Neural cell (in vitro differentiated cells): ENCODE measurements around the gene TSPAN4. TPM values are rescaled to one million over a fixed set of nuclear protein-coding genes. Genes with fewer than 3 reads are reported as not detected.

Experiments
- H2AFZ ChIP-seq: fragments of 200-600, 300-800 bp; sonication (generic), shearing (Covaris generic); 2 replicates; pipeline ENCODE4 v1.6.0; 2014; ENCODE audit warnings: low read depth, mild to moderate bottlenecking, antibody characterized with exemption, low read length, moderate library complexity
- H3F3A ChIP-seq: fragments of 200-600 bp; shearing (Covaris generic); 2 replicates; pipeline ENCODE4 v1.6.1; 2016; ENCODE audit warnings: mild to moderate bottlenecking, moderate library complexity, mixed read lengths, antibody characterized with exemption, low read length; ENCODE audit not compliant: insufficient read depth, poor library complexity, severe bottlenecking
- H3K27ac ChIP-seq: fragments of 200-600, 300-800 bp; sonication (generic), shearing (Covaris generic); 2 replicates; pipeline ENCODE4 v1.5.1; 2014; ENCODE audit warnings: mild to moderate bottlenecking, low read length, moderate library complexity
- H3K27me3 ChIP-seq: fragments of 300-800, 200-600 bp; sonication (generic), shearing (Covaris generic); 2 replicates; pipeline ENCODE4 v1.6.0; 2014; ENCODE audit warnings: mild to moderate bottlenecking, low read depth, low read length, moderate library complexity; ENCODE audit not compliant: insufficient read depth
- H3K36me3 ChIP-seq: fragments of 300-800, 200-600 bp; sonication (generic), shearing (Covaris generic); 2 replicates; pipeline ENCODE4 v1.5.1; 2014; ENCODE audit warnings: mild to moderate bottlenecking, antibody characterized with exemption, low read length, moderate library complexity; ENCODE audit not compliant: insufficient read depth
- H3K4me2 ChIP-seq: fragments of 300-800, 200-600 bp; sonication (generic), shearing (Covaris generic); 2 replicates; pipeline ENCODE4 v1.6.0; 2014; ENCODE audit warnings: mild to moderate bottlenecking, low read length
- H3K4me3 ChIP-seq: fragments of 300-800, 200-600 bp; sonication (generic), shearing (Covaris generic); 2 replicates; pipeline ENCODE4 v1.5.1; 2014; ENCODE audit warnings: mild to moderate bottlenecking, low read length, moderate library complexity
- H3K79me2 ChIP-seq: fragments of 200-600 bp; shearing (Covaris generic); replicated peaks from 2 replicates; pipeline ENCODE4 v1.6.0; 2014; ENCODE audit warnings: mild to moderate bottlenecking, low read length, moderate library complexity; ENCODE audit not compliant: insufficient read depth
- H3K9ac ChIP-seq: fragments of 300-800, 200-600 bp; sonication (generic), shearing (Covaris generic); 2 replicates; pipeline ENCODE4 v1.6.1; 2016; ENCODE audit warnings: mild to moderate bottlenecking, low read length, mixed read lengths
- H3K9me2 ChIP-seq: fragments of 200-600 bp; shearing (Covaris generic); 2 replicates; pipeline ENCODE4 v1.6.1; 2016; ENCODE audit warnings: mild to moderate bottlenecking, low read length, mixed read lengths; ENCODE audit not compliant: insufficient read depth
- H3K9me3 ChIP-seq: fragments of 200-600, 300-800 bp; sonication (generic), shearing (Covaris generic); 2 replicates; pipeline ENCODE4 v1.6.1; 2016; ENCODE audit warnings: mild to moderate bottlenecking, mixed run types, low read length, moderate library complexity, mixed read lengths
- H4K20me1 ChIP-seq: fragments of 200-600 bp; shearing (Covaris generic); 2 replicates; pipeline ENCODE4 v1.6.1; 2016; ENCODE audit warnings: mild to moderate bottlenecking, mixed run types; ENCODE audit not compliant: insufficient read depth
- EZH2 ChIP-seq: fragments of 200-600, 300-800 bp; shearing (Covaris generic), sonication (generic); IDR thresholded peaks from 2 replicates; pipeline ENCODE4 v1.6.1; 2014; ENCODE audit warnings: antibody characterized with exemption, low read length, borderline replicate concordance, mild to moderate bottlenecking; ENCODE audit not compliant: insufficient read depth, poor library complexity, severe bottlenecking
- MXI1 ChIP-seq: fragments of 450-650 bp; conservative IDR thresholded peaks from 2 replicates; pipeline ENCODE4 v1.6.1; 2014; ENCODE audit warnings: antibody characterized with exemption, mild to moderate bottlenecking; ENCODE audit not compliant: poor library complexity, severe bottlenecking
- POLR2AphosphoS5 ChIP-seq: IDR thresholded peaks from 2 replicates; pipeline ENCODE4 v1.6.1; 2012
- RAD21 ChIP-seq: fragments of 450-650 bp; conservative IDR thresholded peaks from 2 replicates; pipeline ENCODE4 v1.6.1; 2014; ENCODE audit warnings: antibody characterized with exemption, mild to moderate bottlenecking, moderate library complexity
- SMC3 ChIP-seq: fragments of 450-650 bp; conservative IDR thresholded peaks from 2 replicates; pipeline ENCODE4 v1.6.1; 2014; ENCODE audit warnings: antibody characterized with exemption, mild to moderate bottlenecking, moderate library complexity; ENCODE audit not compliant: poor library complexity
- TAF1 ChIP-seq: IDR thresholded peaks from 2 replicates; pipeline ENCODE4 v1.6.1; 2012; ENCODE audit warnings: low read depth
- polyA plus RNA-seq: library from polyadenylated mRNA; depleted of rRNA; stranded (reverse); fragments of >200 nt; gene quantifications from 2 replicates; pipeline ENCODE4 v1.2.3, GENCODE V29; 2014
- TF ChIP-seq, protein P1 (sequence below): IDR thresholded peaks from 2 replicates; pipeline ENCODE4 v1.6.1; 2012; ENCODE audit warnings: borderline replicate concordance
- TF ChIP-seq, protein P2 (sequence below): fragments of 450-650 bp; IDR thresholded peaks from 2 replicates; pipeline ENCODE4 v1.5.1; 2014; ENCODE audit warnings: antibody characterized with exemption, mild to moderate bottlenecking, moderate library complexity; ENCODE audit not compliant: poor library complexity, severe bottlenecking

The TSPAN4 gene
- polyA plus RNA-seq, 1 donor from 2014 or later: 68.1 TPM

- Histone ChIP-seq H3K27ac (no peak overlapping the region), H3K9ac (no peak overlapping the region), H3K4me3 (no peak overlapping the region), H4K20me1 (no peaks in the 10 kb centered on the region), H3K36me3 (no peaks in the 10 kb centered on the region), H3K79me2 (peaks cover 3% of the 10 kb centered on the region), H3K4me2 (no peak overlapping the region), H3F3A (no peaks in the 10 kb centered on the region), H3K9me2 (no peaks in the 10 kb centered on the region), H2AFZ (no peak overlapping the region), H3K9me3 (no peaks in the 10 kb centered on the region), H3K27me3 (peaks cover 18% of the 10 kb centered on the region)
- TF ChIP-seq EZH2 (no peak), TAF1 (no peak), SMC3 (no peak), RAD21 (no peak)
- TF ChIP-seq, protein P1, sequence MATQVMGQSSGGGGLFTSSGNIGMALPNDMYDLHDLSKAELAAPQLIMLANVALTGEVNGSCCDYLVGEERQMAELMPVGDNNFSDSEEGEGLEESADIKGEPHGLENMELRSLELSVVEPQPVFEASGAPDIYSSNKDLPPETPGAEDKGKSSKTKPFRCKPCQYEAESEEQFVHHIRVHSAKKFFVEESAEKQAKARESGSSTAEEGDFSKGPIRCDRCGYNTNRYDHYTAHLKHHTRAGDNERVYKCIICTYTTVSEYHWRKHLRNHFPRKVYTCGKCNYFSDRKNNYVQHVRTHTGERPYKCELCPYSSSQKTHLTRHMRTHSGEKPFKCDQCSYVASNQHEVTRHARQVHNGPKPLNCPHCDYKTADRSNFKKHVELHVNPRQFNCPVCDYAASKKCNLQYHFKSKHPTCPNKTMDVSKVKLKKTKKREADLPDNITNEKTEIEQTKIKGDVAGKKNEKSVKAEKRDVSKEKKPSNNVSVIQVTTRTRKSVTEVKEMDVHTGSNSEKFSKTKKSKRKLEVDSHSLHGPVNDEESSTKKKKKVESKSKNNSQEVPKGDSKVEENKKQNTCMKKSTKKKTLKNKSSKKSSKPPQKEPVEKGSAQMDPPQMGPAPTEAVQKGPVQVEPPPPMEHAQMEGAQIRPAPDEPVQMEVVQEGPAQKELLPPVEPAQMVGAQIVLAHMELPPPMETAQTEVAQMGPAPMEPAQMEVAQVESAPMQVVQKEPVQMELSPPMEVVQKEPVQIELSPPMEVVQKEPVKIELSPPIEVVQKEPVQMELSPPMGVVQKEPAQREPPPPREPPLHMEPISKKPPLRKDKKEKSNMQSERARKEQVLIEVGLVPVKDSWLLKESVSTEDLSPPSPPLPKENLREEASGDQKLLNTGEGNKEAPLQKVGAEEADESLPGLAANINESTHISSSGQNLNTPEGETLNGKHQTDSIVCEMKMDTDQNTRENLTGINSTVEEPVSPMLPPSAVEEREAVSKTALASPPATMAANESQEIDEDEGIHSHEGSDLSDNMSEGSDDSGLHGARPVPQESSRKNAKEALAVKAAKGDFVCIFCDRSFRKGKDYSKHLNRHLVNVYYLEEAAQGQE: no peak
Measured at GRCh38 chr11:823441-824291, 19.0 kb upstream of the TSPAN4 start.

- Histone ChIP-seq H3K9ac (no peak overlapping the region), H2AFZ (no peak overlapping the region), H3K9me3 (no peaks in the 10 kb centered on the region), H3K4me2 (no peak overlapping the region), H4K20me1 (no peaks in the 10 kb centered on the region), H3K27me3 (peaks cover 23% of the 10 kb centered on the region), H3K36me3 (no peaks in the 10 kb centered on the region), H3K27ac (no peak overlapping the region), H3K4me3 (no peak overlapping the region), H3K79me2 (peaks cover 3% of the 10 kb centered on the region), H3K9me2 (no peaks in the 10 kb centered on the region), H3F3A (no peaks in the 10 kb centered on the region)
- TF ChIP-seq, protein P1: no peak
- TF ChIP-seq MXI1: no peak
- TF ChIP-seq POLR2AphosphoS5: no peak
- no peak for TF ChIP-seq EZH2
- TF ChIP-seq, protein P2, sequence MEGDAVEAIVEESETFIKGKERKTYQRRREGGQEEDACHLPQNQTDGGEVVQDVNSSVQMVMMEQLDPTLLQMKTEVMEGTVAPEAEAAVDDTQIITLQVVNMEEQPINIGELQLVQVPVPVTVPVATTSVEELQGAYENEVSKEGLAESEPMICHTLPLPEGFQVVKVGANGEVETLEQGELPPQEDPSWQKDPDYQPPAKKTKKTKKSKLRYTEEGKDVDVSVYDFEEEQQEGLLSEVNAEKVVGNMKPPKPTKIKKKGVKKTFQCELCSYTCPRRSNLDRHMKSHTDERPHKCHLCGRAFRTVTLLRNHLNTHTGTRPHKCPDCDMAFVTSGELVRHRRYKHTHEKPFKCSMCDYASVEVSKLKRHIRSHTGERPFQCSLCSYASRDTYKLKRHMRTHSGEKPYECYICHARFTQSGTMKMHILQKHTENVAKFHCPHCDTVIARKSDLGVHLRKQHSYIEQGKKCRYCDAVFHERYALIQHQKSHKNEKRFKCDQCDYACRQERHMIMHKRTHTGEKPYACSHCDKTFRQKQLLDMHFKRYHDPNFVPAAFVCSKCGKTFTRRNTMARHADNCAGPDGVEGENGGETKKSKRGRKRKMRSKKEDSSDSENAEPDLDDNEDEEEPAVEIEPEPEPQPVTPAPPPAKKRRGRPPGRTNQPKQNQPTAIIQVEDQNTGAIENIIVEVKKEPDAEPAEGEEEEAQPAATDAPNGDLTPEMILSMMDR: no peak
Measured at GRCh38 chr11:824292-824880, 18.3 kb upstream of the TSPAN4 start.
